Fibroblast of lung (primary cell): Measurements from ENCODE around the gene SH3GL2. TPM values are rescaled to one million over a fixed set of nuclear protein-coding genes. Genes with fewer than 3 reads are reported as not detected.

Experiments used
- DNase-seq, 2 donors: peaks; one replicate each; pipeline versions ENCODE4 v3.0.0 to v3.0.0-alpha.2; 2010; ENCODE audit warnings: low read depth in 2 of 2
- H2AFZ ChIP-seq: 2 replicates; pipeline ENCODE4 v1.5.1; 2012; ENCODE audit warnings: low read length, control low read depth, inconsistent platforms
- H3K27ac ChIP-seq: 2 replicates; pipeline ENCODE4 v1.5.1; 2011; ENCODE audit warnings: low read length, control low read depth; ENCODE audit not compliant: insufficient read depth
- H3K27me3 ChIP-seq: 2 replicates; pipeline ENCODE4 v1.5.1; 2011; ENCODE audit warnings: mild to moderate bottlenecking, low read length; ENCODE audit not compliant: control insufficient read depth, insufficient read depth
- H3K36me3 ChIP-seq: 2 replicates; pipeline ENCODE4 v1.5.1; 2011; ENCODE audit warnings: low read length; ENCODE audit not compliant: control insufficient read depth, insufficient read depth
- H3K4me1 ChIP-seq: 2 replicates; pipeline ENCODE4 v1.5.1; 2011; ENCODE audit warnings: low read length; ENCODE audit not compliant: control insufficient read depth, insufficient read depth; ENCODE audit errors: extremely low read depth
- H3K4me2 ChIP-seq: 2 replicates; pipeline ENCODE4 v1.5.1; 2011; ENCODE audit warnings: low read length, control low read depth; ENCODE audit not compliant: insufficient read depth; ENCODE audit errors: extremely low read depth
- H3K4me3 ChIP-seq, 4 experiments: fragments of 200-600 bp in 1 of 4; sonication (generic) in 1 of 4; replicated peaks in 1 of 4; 2 replicates each; pipeline ENCODE4 v1.5.1; 2011 to 2016; ENCODE audit warnings: low read length in 4 of 4, low read depth in 3 of 4, mild to moderate bottlenecking in 3 of 4, control low read depth in 2 of 4, inconsistent platforms in 1 of 4, mixed read lengths in 1 of 4; ENCODE audit not compliant: insufficient read depth in 1 of 4; ENCODE audit errors: control extremely low read depth in 1 of 4
- H3K79me2 ChIP-seq: 2 replicates; pipeline ENCODE4 v1.5.1; 2012; ENCODE audit warnings: mild to moderate bottlenecking, low read length, inconsistent platforms; ENCODE audit not compliant: control insufficient read depth, insufficient read depth
- H3K9ac ChIP-seq: 2 replicates; pipeline ENCODE4 v1.5.1; 2011; ENCODE audit warnings: mild to moderate bottlenecking, low read length, control low read depth; ENCODE audit not compliant: insufficient read depth
- H3K9me3 ChIP-seq: 2 replicates; pipeline ENCODE4 v1.5.1; 2012; ENCODE audit warnings: low read depth, low read length; ENCODE audit not compliant: control insufficient read depth, insufficient read depth
- H4K20me1 ChIP-seq: 2 replicates; pipeline ENCODE4 v1.5.1; 2011; ENCODE audit warnings: low read length; ENCODE audit not compliant: control insufficient read depth, insufficient read depth; ENCODE audit errors: extremely low read depth
- EZH2 ChIP-seq: IDR thresholded peaks from 2 replicates; pipeline ENCODE4 v1.5.1; 2012; ENCODE audit warnings: low read length, control low read depth, mild to moderate bottlenecking; ENCODE audit errors: missing control alignments
- polyA plus RNA-seq, 2 donors: library from polyadenylated mRNA; depleted of rRNA in 1 of 2; stranded (reverse) in 1 of 2; unstranded in 1 of 2; fragments of >200 nt; gene quantifications; 2 replicates each; pipeline ENCODE4 v1.2.1, GENCODE V29; 2011 to 2012; ENCODE audit warnings: missing spikeins in 1 of 2
- total RNA-seq: library from RNA; depleted of rRNA; stranded (reverse); fragments of >200 nt; gene quantifications from 2 replicates; pipeline ENCODE4 v1.2.1, GENCODE V29; 2014
- TF ChIP-seq, protein P1 (sequence below), 2 donors: IDR thresholded peaks in 1 of 2; conservative IDR thresholded peaks in 1 of 2; 1 replicate in 1 of 2; 2 replicates in 1 of 2; pipeline ENCODE4 v1.5.1; 2011 to 2012; ENCODE audit warnings: low read length in 2 of 2, control low read depth in 1 of 2, inconsistent platforms in 1 of 2, low read depth in 1 of 2, mild to moderate bottlenecking in 1 of 2

The SH3GL2 gene
- total and polyA plus RNA-seq, 2 donors (not counting 1 experiment from before 2014, with no cell fraction given), result 0.17 TPM; not detected in 1

DNA sequence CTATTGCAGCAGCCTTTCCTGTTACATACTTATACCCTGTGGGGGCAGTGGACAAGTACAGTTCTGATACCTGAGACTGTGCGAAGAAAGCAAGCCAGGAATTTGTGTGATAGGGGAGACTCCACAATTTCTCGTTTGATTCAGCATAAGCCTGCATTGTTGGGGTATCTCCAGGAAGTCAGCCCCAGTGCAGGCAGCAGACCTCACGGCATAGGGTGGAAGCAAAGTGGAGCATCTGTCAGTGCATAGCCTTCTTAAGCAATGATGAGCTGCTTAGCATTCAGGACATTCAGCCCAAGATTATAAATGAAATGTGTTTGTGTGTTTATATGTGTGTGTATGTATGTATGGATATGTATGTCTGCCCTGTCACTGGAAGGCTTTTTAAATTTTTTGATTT lies 157.0 kb downstream of the SH3GL2 start:
- Histone ChIP-seq H3K79me2 (no peaks in the 10 kb centered on the region), H3K4me2 (no peak overlapping the region), H3K27me3 (no peaks in the 10 kb centered on the region), H3K27ac (no peak overlapping the region), H2AFZ (no peak overlapping the region), H4K20me1 (no peaks in the 10 kb centered on the region), H3K4me3 (no peak overlapping the region), H3K4me1 (no peaks in the 10 kb centered on the region), H3K36me3 (no peaks in the 10 kb centered on the region), H3K9me3 (no peaks in the 10 kb centered on the region), H3K9ac (no peak overlapping the region)
- TF ChIP-seq EZH2, result no peak
- TF ChIP-seq, protein P1, sequence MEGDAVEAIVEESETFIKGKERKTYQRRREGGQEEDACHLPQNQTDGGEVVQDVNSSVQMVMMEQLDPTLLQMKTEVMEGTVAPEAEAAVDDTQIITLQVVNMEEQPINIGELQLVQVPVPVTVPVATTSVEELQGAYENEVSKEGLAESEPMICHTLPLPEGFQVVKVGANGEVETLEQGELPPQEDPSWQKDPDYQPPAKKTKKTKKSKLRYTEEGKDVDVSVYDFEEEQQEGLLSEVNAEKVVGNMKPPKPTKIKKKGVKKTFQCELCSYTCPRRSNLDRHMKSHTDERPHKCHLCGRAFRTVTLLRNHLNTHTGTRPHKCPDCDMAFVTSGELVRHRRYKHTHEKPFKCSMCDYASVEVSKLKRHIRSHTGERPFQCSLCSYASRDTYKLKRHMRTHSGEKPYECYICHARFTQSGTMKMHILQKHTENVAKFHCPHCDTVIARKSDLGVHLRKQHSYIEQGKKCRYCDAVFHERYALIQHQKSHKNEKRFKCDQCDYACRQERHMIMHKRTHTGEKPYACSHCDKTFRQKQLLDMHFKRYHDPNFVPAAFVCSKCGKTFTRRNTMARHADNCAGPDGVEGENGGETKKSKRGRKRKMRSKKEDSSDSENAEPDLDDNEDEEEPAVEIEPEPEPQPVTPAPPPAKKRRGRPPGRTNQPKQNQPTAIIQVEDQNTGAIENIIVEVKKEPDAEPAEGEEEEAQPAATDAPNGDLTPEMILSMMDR (conservative IDR thresholded peaks at IDR 0.05 in 1 of 2, IDR thresholded peaks at IDR 0.05 in 1 of 2; ENCODE audit: low read depth in 1 of 2, low read length in 2 of 2), result no peak
- no peak for DNase-seq

DNA sequence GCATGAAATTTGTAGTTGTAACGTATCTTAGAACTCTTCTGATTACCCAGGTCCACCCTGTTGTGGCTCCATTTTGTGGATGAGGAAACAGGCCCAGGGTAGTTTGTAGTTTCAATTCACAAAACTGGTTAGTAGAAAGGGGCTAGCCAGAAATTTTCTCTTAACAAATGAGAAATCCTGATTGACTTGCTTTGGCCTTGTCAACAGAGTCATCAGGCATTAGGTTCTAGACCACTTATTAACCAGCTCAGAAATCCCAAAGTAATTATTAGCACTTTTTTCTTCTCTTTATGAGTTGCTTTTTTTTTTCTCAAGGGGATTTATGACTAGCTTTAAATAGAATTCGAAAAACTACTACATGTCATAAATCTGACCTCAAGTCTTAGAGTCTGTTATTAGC lies 160.2 kb downstream of the SH3GL2 start:
- H3K4me3 ChIP-seq, result no peak overlapping the region
- no peak overlapping the region for H3K9ac ChIP-seq
- H4K20me1 ChIP-seq, result no peaks in the 10 kb centered on the region
- no peaks in the 10 kb centered on the region for H3K36me3 ChIP-seq
- H3K4me2 ChIP-seq, result no peak overlapping the region
- no peaks in the 10 kb centered on the region for H3K9me3 ChIP-seq
- H3K4me1 ChIP-seq, result no peaks in the 10 kb centered on the region
- no peaks in the 10 kb centered on the region for H3K27me3 ChIP-seq
- H3K79me2 ChIP-seq, result no peaks in the 10 kb centered on the region
- no peak overlapping the region for H3K27ac ChIP-seq
- H2AFZ ChIP-seq, result no peak overlapping the region
- TF ChIP-seq EZH2, result no peak
- TF ChIP-seq, protein P1 (conservative IDR thresholded peaks at IDR 0.05 in 1 of 2, IDR thresholded peaks at IDR 0.05 in 1 of 2; ENCODE audit: low read depth in 1 of 2, low read length in 2 of 2), result no peak
- no peak for DNase-seq

DNA sequence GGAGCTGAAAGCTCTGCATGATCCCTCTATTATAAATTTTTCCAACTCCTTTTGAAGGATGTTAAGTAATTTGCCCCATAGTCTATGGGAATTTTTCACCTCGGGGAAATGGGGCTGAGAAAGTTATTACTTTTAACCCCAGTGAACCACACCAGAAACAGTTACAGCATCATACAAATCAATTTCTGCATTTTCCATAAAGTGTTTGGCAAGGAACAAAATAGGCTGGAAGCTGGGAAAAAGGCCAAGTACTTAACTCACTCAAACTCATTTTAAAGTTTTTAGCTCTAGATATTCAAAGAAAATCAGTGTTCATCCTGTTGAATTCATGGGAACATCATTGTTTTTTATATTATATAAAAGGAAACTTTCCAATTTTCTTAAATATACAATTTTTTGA lies 160.9 kb downstream of the SH3GL2 start:
- TF ChIP-seq, protein P1 (conservative IDR thresholded peaks at IDR 0.05 in 1 of 2, IDR thresholded peaks at IDR 0.05 in 1 of 2; ENCODE audit: low read depth in 1 of 2, low read length in 2 of 2), result no peak
- no peak for TF ChIP-seq EZH2
- no peaks in the 10 kb centered on the region for H3K36me3 ChIP-seq
- H2AFZ ChIP-seq, result no peak overlapping the region
- H3K27ac ChIP-seq, result no peak overlapping the region
- no peaks in the 10 kb centered on the region for H4K20me1 ChIP-seq
- no peaks in the 10 kb centered on the region for H3K9me3 ChIP-seq
- H3K79me2 ChIP-seq, result no peaks in the 10 kb centered on the region
- no peaks in the 10 kb centered on the region for H3K27me3 ChIP-seq
- H3K4me2 ChIP-seq, result no peak overlapping the region
- no peak overlapping the region for H3K9ac ChIP-seq
- no peak overlapping the region for H3K4me3 ChIP-seq
- no peak for DNase-seq
- H3K4me1 ChIP-seq, result no peaks in the 10 kb centered on the region
